Loucy (cell line): ENCODE data around the gene NEUROD1.

Experiments used
- H2AFZ ChIP-seq: fragments of 200-600 bp; sonication (generic); 2 replicates; pipeline ENCODE4 v1.6.0; 2016; ENCODE audit warnings: antibody characterized with exemption, mild to moderate bottlenecking, low read length, moderate library complexity
- H3F3A ChIP-seq: fragments of 200-600 bp; 2 replicates; pipeline ENCODE4 v1.6.0; 2016; ENCODE audit warnings: antibody characterized with exemption, low read depth, mild to moderate bottlenecking
- H3K27me3 ChIP-seq: fragments of 200-600 bp; sonication (generic); 2 replicates; pipeline ENCODE4 v1.6.1; 2014; ENCODE audit warnings: low read length, mild to moderate bottlenecking; ENCODE audit not compliant: insufficient read depth, poor library complexity, severe bottlenecking
- H3K36me3 ChIP-seq: fragments of 200-600 bp; sonication (generic); 2 replicates; pipeline ENCODE4 v1.6.1; 2016; ENCODE audit warnings: low read length; ENCODE audit not compliant: insufficient read depth
- H3K4me1 ChIP-seq: fragments of 200-600 bp; sonication (generic); 2 replicates; pipeline ENCODE4 v1.5.1; 2014; ENCODE audit warnings: low read length, mild to moderate bottlenecking; ENCODE audit not compliant: insufficient read depth, poor library complexity, severe bottlenecking
- H3K4me2 ChIP-seq: fragments of 200-600 bp; sonication (generic); 2 replicates; pipeline ENCODE4 v1.6.0; 2014; ENCODE audit warnings: antibody characterized with exemption, low read length, low read depth, mild to moderate bottlenecking; ENCODE audit not compliant: poor library complexity, severe bottlenecking
- H3K4me3 ChIP-seq: fragments of 200-600 bp; sonication (generic); 2 replicates; pipeline ENCODE4 v1.5.1; 2014; ENCODE audit warnings: low read length, mild to moderate bottlenecking, mixed read lengths; ENCODE audit not compliant: poor library complexity, severe bottlenecking
- H3K79me2 ChIP-seq: fragments of 200-600 bp; sonication (generic); 2 replicates; pipeline ENCODE4 v1.6.1; 2014; ENCODE audit warnings: low read length; ENCODE audit not compliant: insufficient read depth
- H3K9ac ChIP-seq: fragments of 200-600 bp; sonication (generic); 2 replicates; pipeline ENCODE4 v1.6.0; 2014; ENCODE audit warnings: mild to moderate bottlenecking, low read depth, low read length, moderate library complexity; ENCODE audit not compliant: poor library complexity, severe bottlenecking
- H3K9me2 ChIP-seq: fragments of 200-600 bp; sonication (generic); replicated peaks from 2 replicates; pipeline ENCODE4 v1.6.1; 2016; ENCODE audit warnings: low read depth, low read length, mixed read lengths
- H3K9me3 ChIP-seq: fragments of 200-600 bp; sonication (generic); 2 replicates; pipeline ENCODE4 v1.6.1; 2014; ENCODE audit warnings: mild to moderate bottlenecking, antibody characterized with exemption, low read length, low read depth; ENCODE audit not compliant: insufficient read depth
- H4K20me1 ChIP-seq: fragments of 200-600 bp; sonication (generic); 2 replicates; pipeline ENCODE4 v1.6.0; 2014; ENCODE audit warnings: antibody characterized with exemption, low read length, mild to moderate bottlenecking; ENCODE audit not compliant: insufficient read depth, poor library complexity, severe bottlenecking
- CTCF ChIP-seq: fragments of 200-600 bp; sonication (generic); conservative IDR thresholded peaks from 2 replicates; pipeline ENCODE4 v1.5.1; 2014; ENCODE audit warnings: mild to moderate bottlenecking, antibody characterized with exemption, low read length
- EZH2phosphoT487 ChIP-seq: fragments of 200-600 bp; IDR thresholded peaks from 2 replicates; pipeline ENCODE4 v1.6.1; 2018; ENCODE audit warnings: antibody characterized with exemption, mild to moderate bottlenecking, moderate library complexity, borderline replicate concordance

NEUROD1 gene

GRCh38 chr2:181685150-181685688, 4.9 kb upstream of the NEUROD1 start:
- no peaks in the 10 kb centered on the region for H3K36me3 ChIP-seq
- H4K20me1 ChIP-seq = no peaks in the 10 kb centered on the region
- H3K27me3 ChIP-seq = no peaks in the 10 kb centered on the region
- no peaks in the 10 kb centered on the region for H3K79me2 ChIP-seq
- H3K9ac ChIP-seq = no peak overlapping the region
- H3K4me3 ChIP-seq = no peak overlapping the region
- TF ChIP-seq CTCF (no peak), EZH2phosphoT487 (no peak)
- H3K4me2 ChIP-seq = no peak overlapping the region
- no peak overlapping the region for H2AFZ ChIP-seq
- H3K9me3 ChIP-seq = no peaks in the 10 kb centered on the region
- no peaks in the 10 kb centered on the region for H3K4me1 ChIP-seq
- no peaks in the 10 kb centered on the region for H3K9me2 ChIP-seq
- H3F3A ChIP-seq = no peaks in the 10 kb centered on the region

DNA sequence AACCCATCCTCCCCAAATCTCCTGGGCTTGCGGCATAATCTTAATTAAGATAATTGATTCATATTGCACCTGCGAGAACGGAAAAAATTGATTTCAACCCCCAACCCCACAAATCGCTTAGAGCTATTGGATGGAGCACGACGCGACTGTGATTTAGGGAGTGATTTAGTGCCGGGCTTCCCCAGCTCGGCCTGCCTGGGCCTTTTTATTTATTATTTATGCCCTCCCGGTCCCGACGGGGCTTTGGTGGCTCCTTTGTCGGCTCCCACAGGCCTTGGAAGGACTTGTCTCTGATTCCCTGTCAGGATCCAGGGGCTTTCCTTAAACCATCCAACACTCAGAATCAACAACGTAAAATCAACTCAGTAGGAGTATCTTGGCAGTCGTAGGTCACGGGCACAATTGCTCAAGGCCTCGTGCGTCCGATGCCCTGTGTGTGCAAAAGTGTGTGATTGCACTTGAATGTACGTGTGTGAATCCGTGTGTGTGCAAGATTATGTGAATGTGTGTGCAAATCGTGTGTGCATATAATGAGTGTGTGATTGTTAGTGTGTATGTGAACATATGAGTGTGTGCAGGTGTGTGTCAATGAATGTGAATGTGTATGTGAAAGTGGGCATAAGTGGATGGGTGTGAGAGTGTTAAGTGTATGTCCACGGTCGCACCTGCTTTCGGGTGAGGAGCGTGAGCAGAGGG, 4.3 kb upstream of the NEUROD1 start:
- H3K9me3 ChIP-seq = no peaks in the 10 kb centered on the region
- no peak overlapping the region for H3K9ac ChIP-seq
- no peaks in the 10 kb centered on the region for H3K79me2 ChIP-seq
- H3K4me1 ChIP-seq = no peaks in the 10 kb centered on the region
- H3K9me2 ChIP-seq = no peaks in the 10 kb centered on the region
- H3K4me2 ChIP-seq = no peak overlapping the region
- no peaks in the 10 kb centered on the region for H4K20me1 ChIP-seq
- no peaks in the 10 kb centered on the region for H3K27me3 ChIP-seq
- H3F3A ChIP-seq = no peaks in the 10 kb centered on the region
- H3K4me3 ChIP-seq = no peak overlapping the region
- no peak overlapping the region for H2AFZ ChIP-seq
- TF ChIP-seq CTCF = no peak
- TF ChIP-seq EZH2phosphoT487 = no peak
- H3K36me3 ChIP-seq = no peaks in the 10 kb centered on the region

DNA sequence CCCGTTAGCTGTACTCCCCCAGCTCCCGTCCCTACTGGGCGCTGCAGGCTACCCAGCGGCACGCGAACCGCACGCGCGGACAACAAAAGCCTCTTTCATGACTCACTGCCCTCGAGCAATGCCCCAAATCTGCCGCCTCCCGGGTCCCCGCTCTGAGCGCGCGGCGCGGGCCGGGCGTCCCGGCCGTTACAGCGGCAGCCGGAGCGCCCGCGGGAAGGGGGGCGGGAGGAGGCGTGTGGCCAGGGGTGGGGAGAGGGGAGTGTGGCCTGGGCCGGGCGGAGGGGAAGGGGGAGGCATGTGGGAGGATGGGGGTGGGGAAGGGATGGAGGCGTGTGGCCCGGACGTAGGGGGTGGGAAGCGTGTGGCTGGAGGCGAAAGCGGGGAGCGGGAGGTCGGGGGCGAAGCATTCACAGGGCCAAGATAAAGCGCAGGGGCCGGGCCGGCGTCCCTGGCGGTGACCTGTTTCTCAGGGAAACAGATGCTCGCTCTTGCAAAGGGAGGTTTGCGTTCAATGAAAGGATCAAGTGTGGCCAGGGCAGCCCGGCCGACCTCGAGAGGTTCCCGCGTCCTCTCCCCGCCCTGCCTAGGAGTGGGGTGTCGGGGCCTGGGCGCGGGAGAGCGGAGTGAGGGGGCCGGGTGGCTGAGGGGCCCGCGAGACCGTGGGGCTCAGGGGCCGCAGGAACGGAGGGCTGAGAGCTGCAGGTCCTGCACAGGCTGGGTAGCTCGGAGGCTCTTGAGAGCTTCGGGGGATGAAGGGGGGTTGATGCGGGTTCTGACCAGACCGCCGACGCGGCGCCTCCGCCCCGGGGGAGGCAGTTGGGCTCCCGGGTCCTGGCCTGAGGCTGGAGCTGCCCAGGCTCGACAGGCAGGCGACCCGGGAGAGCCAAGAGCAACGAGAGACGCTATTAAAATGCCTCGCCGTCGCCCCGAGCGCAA, 3.5 kb upstream of the NEUROD1 start:
- H3K9me2 ChIP-seq = no peaks in the 10 kb centered on the region
- no peaks in the 10 kb centered on the region for H3K79me2 ChIP-seq
- no peak for TF ChIP-seq CTCF
- TF ChIP-seq EZH2phosphoT487 = no peak
- H3K36me3 ChIP-seq = no peaks in the 10 kb centered on the region
- H3K9ac ChIP-seq = no peak overlapping the region
- no peaks in the 10 kb centered on the region for H3K4me1 ChIP-seq
- no peaks in the 10 kb centered on the region for H4K20me1 ChIP-seq
- H3K4me3 ChIP-seq = no peak overlapping the region
- H3F3A ChIP-seq = no peaks in the 10 kb centered on the region
- H3K27me3 ChIP-seq = no peaks in the 10 kb centered on the region
- no peak overlapping the region for H3K4me2 ChIP-seq
- H2AFZ ChIP-seq = no peak overlapping the region
- no peaks in the 10 kb centered on the region for H3K9me3 ChIP-seq
